IMR-90 (cell line): ENCODE data around the gene PYCR2. TPM values are rescaled to one million over a fixed set of nuclear protein-coding genes. Genes with fewer than 3 reads are reported as not detected.
"Not testable (repeated sequence)": the region's sequence is repeated elsewhere in the genome, so short reads cannot be mapped to it uniquely, and the experiment has no call there.

ENCODE experiments used
- ATAC-seq: fragments of 200-7000 bp; cut with Tn5 transposase; 2 replicates; pipeline ENCODE4 v1.9.1; 2020; ENCODE audit warnings: low read depth, mild to moderate bottlenecking, moderate library complexity
- BruUV-seq: library from RNA; stranded (reverse); fragments of 400-500 nt; replicated peaks from 2 replicates; lab custom pipeline; 2021; lab: Mats Ljungman, UMichigan
- CTCF ChIA-PET: fragments of 300-600 bp; formaldehyde crosslinking; extraction: SDS; loops from one replicate; lab custom pipeline; 2021; ENCODE audit warnings: antibody characterized with exemption; lab: Yijun Ruan, JAX
- POLR2A ChIA-PET: fragments of 300-600 bp; sonication (Branson Sonifier 250); formaldehyde crosslinking; loops from one replicate; lab custom pipeline; 2022; ENCODE audit warnings: antibody characterized with exemption; ENCODE audit not compliant: unreplicated experiment; lab: Charles Lee
- DNase-seq: peaks from one replicate; pipeline ENCODE4 v3.0.0; 2013
- H2AFZ ChIP-seq: replicated peaks from 2 replicates; pipeline ENCODE3; 2013; ENCODE audit warnings: low read length, mild to moderate bottlenecking; ENCODE audit not compliant: poor library complexity
- H2AK5ac ChIP-seq: 2 replicates; pipeline ENCODE4 v1.6.1; 2013; ENCODE audit warnings: low read depth, low read length, inconsistent platforms
- H2AK9ac ChIP-seq: replicated peaks from 2 replicates; pipeline ENCODE3; 2013; ENCODE audit warnings: mild to moderate bottlenecking, low read depth, low read length, moderate library complexity; ENCODE audit not compliant: poor library complexity
- H2BK120ac ChIP-seq: 2 replicates; pipeline ENCODE4 v1.6.1; 2013; ENCODE audit warnings: low read depth, low read length, inconsistent platforms
- H2BK15ac ChIP-seq: 3 replicates; pipeline ENCODE4 v1.6.1; 2013; ENCODE audit warnings: low read depth, low read length, inconsistent platforms
- H2BK20ac ChIP-seq: 2 replicates; pipeline ENCODE4 v1.6.1; 2013; ENCODE audit warnings: low read depth, mild to moderate bottlenecking, inconsistent platforms, low read length, moderate library complexity
- H2BK5ac ChIP-seq: 2 replicates; pipeline ENCODE4 v1.6.1; 2013; ENCODE audit warnings: mild to moderate bottlenecking, low read depth, low read length, inconsistent platforms; ENCODE audit not compliant: poor library complexity, severe bottlenecking
- H3K14ac ChIP-seq: replicated peaks from 2 replicates; pipeline ENCODE4 v1.6.1; 2013; ENCODE audit warnings: low read depth, low read length, inconsistent platforms
- H3K18ac ChIP-seq: 2 replicates; pipeline ENCODE4 v1.6.1; 2013; ENCODE audit warnings: low read depth, low read length, control low read depth
- H3K23ac ChIP-seq: 2 replicates; pipeline ENCODE4 v1.6.1; 2013; ENCODE audit warnings: low read depth, low read length, inconsistent platforms
- H3K27ac ChIP-seq: 2 replicates; pipeline ENCODE4 v1.5.1; 2013; ENCODE audit warnings: mild to moderate bottlenecking, control low read depth, low read length; ENCODE audit not compliant: insufficient read depth
- H3K27me3 ChIP-seq: 2 replicates; pipeline ENCODE4 v1.6.1; 2013; ENCODE audit warnings: low read length; ENCODE audit not compliant: control insufficient read depth, insufficient read depth
- H3K36me3 ChIP-seq: 2 replicates; pipeline ENCODE4 v1.6.1; 2013; ENCODE audit warnings: low read length, mixed read lengths; ENCODE audit not compliant: control insufficient read depth, insufficient read depth
- H3K4ac ChIP-seq: 2 replicates; pipeline ENCODE4 v1.6.1; 2013; ENCODE audit warnings: low read depth, low read length, inconsistent platforms
- H3K4me1 ChIP-seq: 2 replicates; pipeline ENCODE4 v1.6.1; 2013; ENCODE audit warnings: low read length, mixed read lengths; ENCODE audit not compliant: control insufficient read depth, insufficient read depth
- H3K4me2 ChIP-seq: 2 replicates; pipeline ENCODE4 v1.6.1; 2013; ENCODE audit warnings: low read depth, mild to moderate bottlenecking, control low read depth, low read length, moderate library complexity
- H3K4me3 ChIP-seq: 2 replicates; pipeline ENCODE4 v1.5.1; 2013; ENCODE audit warnings: low read depth, mild to moderate bottlenecking, control low read depth, low read length, moderate library complexity; ENCODE audit not compliant: insufficient read depth
- H3K56ac ChIP-seq: 2 replicates; pipeline ENCODE4 v1.6.1; 2013; ENCODE audit warnings: low read length, inconsistent platforms; ENCODE audit not compliant: insufficient read depth; ENCODE audit errors: extremely low read depth
- H3K79me1 ChIP-seq, 2 experiments: 2 replicates each; pipeline ENCODE4 v1.6.1; 2013; ENCODE audit warnings: low read length in 2 of 2, inconsistent platforms in 1 of 2, low read depth in 1 of 2
- H3K9ac ChIP-seq: 2 replicates; pipeline ENCODE4 v1.6.1; 2013; ENCODE audit warnings: low read depth, low read length, control low read depth
- H3K9me1 ChIP-seq: 2 replicates; pipeline ENCODE4 v1.6.1; 2013; ENCODE audit warnings: low read length, inconsistent platforms; ENCODE audit not compliant: insufficient read depth
- H3K9me3 ChIP-seq: 2 replicates; pipeline ENCODE4 v1.6.1; 2013; ENCODE audit warnings: low read length; ENCODE audit not compliant: control insufficient read depth, insufficient read depth
- H4K20me1 ChIP-seq: 2 replicates; pipeline ENCODE4 v1.6.1; 2013; ENCODE audit warnings: low read length, inconsistent platforms; ENCODE audit not compliant: insufficient read depth
- H4K5ac ChIP-seq: 2 replicates; pipeline ENCODE4 v1.6.1; 2013; ENCODE audit warnings: mild to moderate bottlenecking, low read depth, low read length, control low read depth
- H4K8ac ChIP-seq, 2 experiments: 2 replicates each; pipeline ENCODE4 v1.6.1; 2013; ENCODE audit warnings: low read depth in 2 of 2, low read length in 2 of 2, control low read depth in 1 of 2, inconsistent platforms in 1 of 2
- H4K91ac ChIP-seq: 2 replicates; pipeline ENCODE4 v1.6.1; 2013; ENCODE audit warnings: low read depth, low read length, inconsistent platforms; ENCODE audit not compliant: insufficient read depth
- WGBS, 2 experiments: methylation state at CpG; one replicate each; pipeline versions ENCODE4 v1.1.5 to v1.1.7; 2013; ENCODE audit warnings: missing lambda C conversion rate in 2 of 2; ENCODE audit not compliant: insufficient read length in 1 of 2; ENCODE audit errors: extremely low coverage in 2 of 2; 5-methylcytosine and 5-hydroxymethylcytosine counted together
- dilution Hi-C: fragments of 300-500 bp; cut with HindIII; formaldehyde crosslinking; loops from one replicate; pipeline ENCODE4 v1.14.3; 2018; ENCODE audit warnings: low sequenced_read_pairs; ENCODE audit not compliant: unreplicated experiment
- in situ Hi-C: fragments of 300-500 bp; cut with MboI; formaldehyde crosslinking; loops from 3 replicates; pipeline ENCODE4 v1.14.3; 2019; ENCODE audit warnings: low sequenced_read_pairs, inconsistent platforms, mixed read lengths
- intact Hi-C: fragments of 100-400 bp; cut with micrococcal nuclease; formaldehyde crosslinking; loops from 2 replicates; pipeline ENCODE4 v1.10.0; 2022
- polyA plus RNA-seq, 3 experiments: library from polyadenylated mRNA; depleted of rRNA; stranded (reverse); fragments of >200 nt; gene quantifications; 2 replicates each; pipeline ENCODE4 v1.2.3, GENCODE V29; 2012; ENCODE audit warnings: low replicate concordance in 1 of 3
- total RNA-seq: library from RNA; depleted of rRNA; stranded (reverse); fragments of >200 nt; gene quantifications from 2 replicates; pipeline ENCODE4 v1.2.3, GENCODE V29; 2012
- TF ChIP-seq, protein P1 (sequence below): fragments of 150-350 bp; IDR thresholded peaks from 2 replicates; pipeline ENCODE4 v1.6.1; 2016; ENCODE audit warnings: low read depth, mild to moderate bottlenecking, low read length, moderate library complexity, borderline replicate concordance

The PYCR2 gene
- total and polyA plus RNA-seq, 2 of the 4 experiments (the other 2 are of a cell fraction) = 34.4 to 68.1 TPM

- H4K8ac ChIP-seq = no peak overlapping the region
- POLR2A ChIA-PET = no interaction called here
- H3K4me2 ChIP-seq = no peak overlapping the region
- intact Hi-C loops = no loop called here
- H3K27ac ChIP-seq = no peak overlapping the region
- no peak overlapping the region for H3K4ac ChIP-seq
- no peak overlapping the region for H4K5ac ChIP-seq
- H3K9ac ChIP-seq = no peak overlapping the region
- H2BK120ac ChIP-seq = no peak overlapping the region
- no peak overlapping the region for H2BK5ac ChIP-seq
- no peak overlapping the region for H2AK9ac ChIP-seq
- no peak overlapping the region for H3K56ac ChIP-seq
- no peak overlapping the region for H2BK15ac ChIP-seq
- no TSS peak for BruUV-seq
- H3K4me3 ChIP-seq = no peak overlapping the region
- H3K14ac ChIP-seq = no peak overlapping the region
- TF ChIP-seq, protein P1, sequence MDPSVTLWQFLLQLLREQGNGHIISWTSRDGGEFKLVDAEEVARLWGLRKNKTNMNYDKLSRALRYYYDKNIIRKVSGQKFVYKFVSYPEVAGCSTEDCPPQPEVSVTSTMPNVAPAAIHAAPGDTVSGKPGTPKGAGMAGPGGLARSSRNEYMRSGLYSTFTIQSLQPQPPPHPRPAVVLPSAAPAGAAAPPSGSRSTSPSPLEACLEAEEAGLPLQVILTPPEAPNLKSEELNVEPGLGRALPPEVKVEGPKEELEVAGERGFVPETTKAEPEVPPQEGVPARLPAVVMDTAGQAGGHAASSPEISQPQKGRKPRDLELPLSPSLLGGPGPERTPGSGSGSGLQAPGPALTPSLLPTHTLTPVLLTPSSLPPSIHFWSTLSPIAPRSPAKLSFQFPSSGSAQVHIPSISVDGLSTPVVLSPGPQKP = no peak
- CTCF ChIA-PET = no interaction called here
- WGBS, 2 experiments = 63% methylated on average over 12 of the region's 25 CpGs; no CpG with 5 or more reads in 1 of the 2 experiments
- no peak overlapping the region for H2AFZ ChIP-seq
- no peaks in the 10 kb centered on the region for H3K79me1 ChIP-seq
- no peak overlapping the region for H3K23ac ChIP-seq
- no peak for DNase-seq
- dilution Hi-C loops = no loop called here
- H3K9me3 ChIP-seq = no peaks in the 10 kb centered on the region
- no peaks in the 10 kb centered on the region for H3K9me1 ChIP-seq
- in situ Hi-C loops = no loop called here
- no peak for ATAC-seq
- peaks cover 5% of the 10 kb centered on the region for H3K27me3 ChIP-seq
- no peak overlapping the region for H3K18ac ChIP-seq
- no peak overlapping the region for H2BK20ac ChIP-seq
- H4K91ac ChIP-seq = no peak overlapping the region
- H2AK5ac ChIP-seq = no peak overlapping the region
- H4K20me1 ChIP-seq = no peaks in the 10 kb centered on the region
- H3K36me3 ChIP-seq = no peaks in the 10 kb centered on the region
- no peaks in the 10 kb centered on the region for H3K4me1 ChIP-seq
Measured at GRCh38 chr1:225940385-225941151, 16.5 kb upstream of the PYCR2 start.

- ATAC-seq, H3K27ac ChIP-seq, H3K9me1 ChIP-seq, H2BK20ac ChIP-seq, dilution Hi-C loops, H3K9me3 ChIP-seq, H3K36me3 ChIP-seq, H2BK120ac ChIP-seq, POLR2A ChIA-PET, H3K4me2 ChIP-seq, H3K4ac ChIP-seq, H2BK5ac ChIP-seq, H2AFZ ChIP-seq, H2AK5ac ChIP-seq, H3K27me3 ChIP-seq, H3K4me1 ChIP-seq, H3K9ac ChIP-seq, in situ Hi-C loops, H3K4me3 ChIP-seq, H3K56ac ChIP-seq, H2BK15ac ChIP-seq, H4K5ac ChIP-seq, intact Hi-C loops, H4K20me1 ChIP-seq, H3K79me1 ChIP-seq, H4K8ac ChIP-seq, DNase-seq, H4K91ac ChIP-seq, H3K18ac ChIP-seq, H2AK9ac ChIP-seq, H3K23ac ChIP-seq, CTCF ChIA-PET, BruUV-seq, H3K14ac ChIP-seq: not testable (repeated sequence)
- 80% methylated on average over 2 of the region's 8 CpGs; no CpG with 5 or more reads in 1 of the 2 experiments for WGBS, 2 experiments
Measured at GRCh38 chr1:225939939-225940310, 15.9 kb upstream of the PYCR2 start.
